Measurements from ENCODE around the gene GSK3B. TPM values are rescaled to one million over a fixed set of nuclear protein-coding genes. Genes with fewer than 3 reads are reported as not detected.

GSK3B gene
- total RNA-seq, 1 experiment from 2014 or later = 67.1 TPM

DNA sequence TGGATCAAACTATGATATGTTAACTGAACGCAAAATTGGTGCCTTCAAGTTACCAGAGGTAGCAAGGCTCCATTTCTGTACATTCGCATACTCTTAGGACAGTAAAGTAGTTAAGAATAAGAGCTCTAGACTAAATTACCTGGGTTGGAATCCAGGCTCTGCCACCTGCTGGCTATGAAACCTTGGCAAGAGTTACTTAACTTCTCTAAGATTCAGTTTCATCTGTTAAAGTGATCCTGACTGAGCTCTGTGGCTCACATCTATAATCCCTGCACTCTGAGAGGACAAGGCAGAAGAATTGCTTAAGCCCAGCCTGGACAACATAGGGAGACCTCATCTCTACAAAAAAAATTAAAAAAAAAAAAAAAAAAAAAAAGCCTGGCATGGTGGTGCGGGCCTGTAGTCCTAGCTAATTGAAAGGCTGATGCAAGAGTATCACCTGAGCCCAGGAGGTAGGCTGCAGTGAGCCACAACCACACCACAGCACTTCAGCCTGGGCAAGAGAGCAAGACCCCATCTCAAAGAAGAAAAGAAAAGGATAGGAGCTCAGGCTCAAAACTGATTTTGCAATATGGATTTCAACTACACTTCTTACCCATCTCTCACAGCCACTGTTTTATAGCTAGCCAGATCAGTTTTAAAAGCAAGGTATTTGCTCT is 21.3 kb downstream of the GSK3B start:
- Histone ChIP-seq H3K4me3 (ENCODE audit: low read length) (no peak overlapping the region), H3K36me3 (ENCODE audit: insufficient read depth, low read length) (peaks cover 24% of the 10 kb centered on the region; the same call in 1 of the 2 replicates), H3K9me3 (ENCODE audit: low read length) (no peaks in the 10 kb centered on the region), H3K79me2 (ENCODE audit: low read length) (peaks cover 98% of the 10 kb centered on the region), H2AFZ (ENCODE audit: low read length) (no peak overlapping the region), H3K4me2 (ENCODE audit: low read depth, low read length, poor library complexity, severe bottlenecking) (no peak overlapping the region), H3K27me3 (ENCODE audit: low read length) (no peaks in the 10 kb centered on the region), H3K9me2 (replicated peaks; ENCODE audit: insufficient read depth, low read length) (no peaks in the 10 kb centered on the region), H3K4me1 (ENCODE audit: low read length) (0 out of 2 replicates have a peak, but pooled peaks cover 3% of the 10 kb centered on the region), H3K9ac (ENCODE audit: low read length) (no peak overlapping the region), H4K20me1 (ENCODE audit: insufficient read depth, low read depth, low read length) (peaks cover 13% of the 10 kb centered on the region; the same call in 1 of the 2 replicates), H3K27ac (ENCODE audit: low read length) (no peak overlapping the region)
- DNase-seq = peak; percentile 58

DNA sequence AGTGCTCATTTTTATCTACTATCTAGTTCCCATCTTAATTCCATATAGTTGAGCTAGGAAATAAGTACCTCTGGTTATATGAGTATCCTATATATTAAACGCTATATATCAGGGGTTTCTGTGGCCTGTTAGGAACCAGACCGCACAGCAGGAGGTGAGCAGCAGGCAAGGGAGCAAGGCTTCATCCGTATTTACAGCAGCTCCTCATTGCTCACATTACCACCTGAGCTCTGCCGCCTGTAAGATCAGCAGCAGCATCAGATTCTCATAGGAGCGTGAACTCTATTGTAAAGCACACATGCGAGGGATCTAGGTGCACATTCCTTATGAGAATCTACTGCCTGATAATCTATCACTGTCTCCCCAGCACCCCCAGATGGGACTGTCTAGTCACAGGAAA is 23.0 kb downstream of the GSK3B start:
- H3K9ac ChIP-seq (ENCODE audit: low read length) = no peak overlapping the region
- H3K36me3 ChIP-seq (ENCODE audit: insufficient read depth, low read length) = peaks cover 24% of the 10 kb centered on the region
- 0 out of 2 replicates have a peak, but pooled peaks cover 3% of the 10 kb centered on the region for H3K4me1 ChIP-seq (ENCODE audit: low read length)
- no peaks in the 10 kb centered on the region for H3K9me2 ChIP-seq (replicated peaks; ENCODE audit: insufficient read depth, low read length)
- H3K79me2 ChIP-seq (ENCODE audit: low read length) = peaks cover 98% of the 10 kb centered on the region
- no peak overlapping the region for H3K27ac ChIP-seq (ENCODE audit: low read length)
- no peak overlapping the region for H3K4me2 ChIP-seq (ENCODE audit: low read depth, low read length, poor library complexity, severe bottlenecking)
- no peak overlapping the region for H3K4me3 ChIP-seq (ENCODE audit: low read length)
- H2AFZ ChIP-seq (ENCODE audit: low read length) = no peak overlapping the region
- H3K27me3 ChIP-seq (ENCODE audit: low read length) = no peaks in the 10 kb centered on the region
- peaks cover 10% of the 10 kb centered on the region; the same call in 1 of the 2 replicates for H4K20me1 ChIP-seq (ENCODE audit: insufficient read depth, low read depth, low read length)
- DNase-seq = no peak
- H3K9me3 ChIP-seq (ENCODE audit: low read length) = no peaks in the 10 kb centered on the region

DNA sequence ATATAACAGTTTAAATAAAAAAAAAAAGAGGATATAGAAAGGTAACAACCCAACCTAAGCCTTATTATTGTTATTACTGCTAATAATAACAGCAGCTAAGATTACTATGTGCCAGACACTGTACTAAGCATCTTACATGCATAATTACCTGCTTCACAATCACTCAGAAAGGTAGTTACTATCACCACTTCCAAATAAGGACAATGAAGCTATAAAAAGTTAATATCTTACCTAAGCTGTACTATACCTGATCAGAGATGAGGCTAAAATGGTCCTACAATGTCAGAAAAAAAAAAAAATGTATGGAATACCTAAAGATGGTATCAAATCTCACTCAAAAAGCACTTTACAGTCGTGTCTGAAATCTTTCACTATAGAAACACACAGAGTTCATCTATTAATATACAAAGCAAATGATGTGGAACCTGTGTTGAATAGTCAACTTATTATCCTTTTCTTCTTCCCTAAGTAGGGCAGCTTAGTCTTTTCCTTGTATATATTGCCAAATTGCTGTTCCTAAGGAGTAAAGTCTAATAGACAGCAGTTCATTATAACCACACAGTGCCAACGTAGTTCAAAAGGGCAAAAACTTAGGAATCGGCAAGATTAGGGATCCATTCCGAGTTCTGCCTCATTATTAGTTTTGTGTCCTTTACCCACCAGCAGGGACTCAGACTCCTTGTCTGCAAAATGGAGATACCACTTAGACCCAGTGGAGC is 23.8 kb downstream of the GSK3B start:
- no peaks in the 10 kb centered on the region for H3K9me3 ChIP-seq (ENCODE audit: low read length)
- H3K4me3 ChIP-seq (ENCODE audit: low read length) = no peak overlapping the region
- H4K20me1 ChIP-seq (ENCODE audit: insufficient read depth, low read depth, low read length) = 0 out of 2 replicates have a peak, but pooled peaks cover 4% of the 10 kb centered on the region
- H3K9me2 ChIP-seq (replicated peaks; ENCODE audit: insufficient read depth, low read length) = no peaks in the 10 kb centered on the region
- no peak overlapping the region for H2AFZ ChIP-seq (ENCODE audit: low read length)
- no peak overlapping the region for H3K4me2 ChIP-seq (ENCODE audit: low read depth, low read length, poor library complexity, severe bottlenecking)
- peaks cover 3% of the 10 kb centered on the region for H3K4me1 ChIP-seq (ENCODE audit: low read length)
- no peak for DNase-seq
- H3K27me3 ChIP-seq (ENCODE audit: low read length) = no peaks in the 10 kb centered on the region
- no peak overlapping the region for H3K27ac ChIP-seq (ENCODE audit: low read length)
- H3K9ac ChIP-seq (ENCODE audit: low read length) = no peak overlapping the region
- H3K36me3 ChIP-seq (ENCODE audit: insufficient read depth, low read length) = peaks cover 25% of the 10 kb centered on the region
- H3K79me2 ChIP-seq (ENCODE audit: low read length) = peaks cover 98% of the 10 kb centered on the region

GRCh38 chr3:120067083-120067482 is 27.2 kb downstream of the GSK3B start:
- H3K9me3 ChIP-seq (ENCODE audit: low read length) = no peaks in the 10 kb centered on the region
- no peak for DNase-seq
- H3K4me1 ChIP-seq (ENCODE audit: low read length) = peaks cover 7% of the 10 kb centered on the region
- no peak overlapping the region for H3K9ac ChIP-seq (ENCODE audit: low read length)
- H3K4me3 ChIP-seq (ENCODE audit: low read length) = no peak overlapping the region
- no peak overlapping the region for H3K27ac ChIP-seq (ENCODE audit: low read length)
- H4K20me1 ChIP-seq (ENCODE audit: insufficient read depth, low read depth, low read length) = 0 out of 2 replicates have a peak, but pooled peaks cover 4% of the 10 kb centered on the region
- no peaks in the 10 kb centered on the region for H3K9me2 ChIP-seq (replicated peaks; ENCODE audit: insufficient read depth, low read length)
- no peak overlapping the region for H2AFZ ChIP-seq (ENCODE audit: low read length)
- H3K4me2 ChIP-seq (ENCODE audit: low read depth, low read length, poor library complexity, severe bottlenecking) = no peak overlapping the region
- no peaks in the 10 kb centered on the region for H3K27me3 ChIP-seq (ENCODE audit: low read length)
- peaks cover 97% of the 10 kb centered on the region for H3K79me2 ChIP-seq (ENCODE audit: low read length)
- peaks cover 25% of the 10 kb centered on the region for H3K36me3 ChIP-seq (ENCODE audit: insufficient read depth, low read length)

- H3K27ac ChIP-seq (ENCODE audit: low read length) = no peak overlapping the region
- H3K4me1 ChIP-seq (ENCODE audit: low read length) = peaks cover 7% of the 10 kb centered on the region
- H3K36me3 ChIP-seq (ENCODE audit: insufficient read depth, low read length) = peaks cover 22% of the 10 kb centered on the region
- 0 out of 2 replicates have a peak, but pooled peaks cover 4% of the 10 kb centered on the region for H4K20me1 ChIP-seq (ENCODE audit: insufficient read depth, low read depth, low read length)
- no peaks in the 10 kb centered on the region for H3K27me3 ChIP-seq (ENCODE audit: low read length)
- no peak for DNase-seq
- H3K4me2 ChIP-seq (ENCODE audit: low read depth, low read length, poor library complexity, severe bottlenecking) = no peak overlapping the region
- H3K9ac ChIP-seq (ENCODE audit: low read length) = no peak overlapping the region
- no peaks in the 10 kb centered on the region for H3K9me2 ChIP-seq (replicated peaks; ENCODE audit: insufficient read depth, low read length)
- H3K9me3 ChIP-seq (ENCODE audit: low read length) = no peaks in the 10 kb centered on the region
- no peak overlapping the region for H3K4me3 ChIP-seq (ENCODE audit: low read length)
- H2AFZ ChIP-seq (ENCODE audit: low read length) = no peak overlapping the region
- peaks cover 97% of the 10 kb centered on the region for H3K79me2 ChIP-seq (ENCODE audit: low read length)
These were observed 27.6 kb downstream of the GSK3B start for GRCh38 chr3:120066634-120067033.

DNA sequence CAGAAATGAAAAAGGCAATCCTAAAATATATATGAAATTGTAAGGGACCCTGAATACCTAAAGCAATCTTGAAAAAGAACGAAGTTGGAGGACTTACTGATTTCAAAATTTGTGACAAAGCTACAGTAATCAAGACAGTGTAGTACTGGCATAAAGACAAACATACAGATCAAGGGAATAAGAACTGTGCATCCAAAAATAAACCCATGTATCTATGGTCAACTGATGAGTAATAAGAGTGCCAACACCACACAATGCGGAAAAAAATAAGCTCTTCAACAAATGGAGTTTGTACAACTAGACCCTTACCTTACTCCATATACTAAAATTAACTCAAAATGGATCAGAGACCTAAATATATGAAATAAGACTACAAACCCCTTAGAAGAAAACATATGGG is 29.6 kb downstream of the GSK3B start:
- Histone ChIP-seq H3K9me3 (ENCODE audit: low read length) (no peaks in the 10 kb centered on the region), H3K4me3 (ENCODE audit: low read length) (no peak overlapping the region), H3K4me2 (ENCODE audit: low read depth, low read length, poor library complexity, severe bottlenecking) (no peak overlapping the region), H3K79me2 (ENCODE audit: low read length) (peaks cover 97% of the 10 kb centered on the region), H3K9me2 (replicated peaks; ENCODE audit: insufficient read depth, low read length) (no peaks in the 10 kb centered on the region), H3K9ac (ENCODE audit: low read length) (no peak overlapping the region), H3K36me3 (ENCODE audit: insufficient read depth, low read length) (peaks cover 22% of the 10 kb centered on the region), H4K20me1 (ENCODE audit: insufficient read depth, low read depth, low read length) (no peaks in the 10 kb centered on the region), H2AFZ (ENCODE audit: low read length) (no peak overlapping the region), H3K27me3 (ENCODE audit: low read length) (no peaks in the 10 kb centered on the region), H3K27ac (ENCODE audit: low read length) (no peak overlapping the region), H3K4me1 (ENCODE audit: low read length) (peaks cover 16% of the 10 kb centered on the region)
- DNase-seq = no peak

DNA sequence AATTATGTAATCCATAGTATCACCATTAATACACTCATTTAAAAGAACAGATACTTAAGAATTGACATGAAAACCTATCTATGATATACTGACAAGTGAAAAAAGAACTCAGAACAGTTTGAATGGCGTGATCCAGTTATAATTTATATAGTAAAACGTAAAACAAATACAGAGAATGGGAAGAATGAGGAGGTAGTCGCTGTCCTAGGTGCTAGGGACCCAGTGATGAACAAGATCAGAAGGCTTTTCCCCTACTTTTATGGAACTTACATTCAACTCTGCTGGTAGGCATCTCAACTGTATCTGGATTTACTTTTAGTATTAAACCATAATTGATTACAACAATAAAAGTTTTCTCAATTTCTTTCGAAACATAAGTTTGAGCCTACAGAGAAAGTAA is 31.8 kb downstream of the GSK3B start:
- H3K36me3 ChIP-seq (ENCODE audit: insufficient read depth, low read length) = peaks cover 23% of the 10 kb centered on the region
- H3K79me2 ChIP-seq (ENCODE audit: low read length) = peaks cover 99% of the 10 kb centered on the region
- H3K9me3 ChIP-seq (ENCODE audit: low read length) = no peaks in the 10 kb centered on the region
- H3K4me1 ChIP-seq (ENCODE audit: low read length) = peaks cover 26% of the 10 kb centered on the region
- H3K9ac ChIP-seq (ENCODE audit: low read length) = no peak overlapping the region
- H3K27me3 ChIP-seq (ENCODE audit: low read length) = no peaks in the 10 kb centered on the region
- no peak overlapping the region for H2AFZ ChIP-seq (ENCODE audit: low read length)
- H3K4me2 ChIP-seq (ENCODE audit: low read depth, low read length, poor library complexity, severe bottlenecking) = no peak overlapping the region
- no peak for DNase-seq
- H4K20me1 ChIP-seq (ENCODE audit: insufficient read depth, low read depth, low read length) = no peaks in the 10 kb centered on the region
- no peak overlapping the region for H3K4me3 ChIP-seq (ENCODE audit: low read length)
- H3K9me2 ChIP-seq (replicated peaks; ENCODE audit: insufficient read depth, low read length) = no peaks in the 10 kb centered on the region
- H3K27ac ChIP-seq (ENCODE audit: low read length) = no peak overlapping the region

- Histone ChIP-seq H3K4me2 (ENCODE audit: low read depth, low read length, poor library complexity, severe bottlenecking) (no peak overlapping the region), H3K27ac (ENCODE audit: low read length) (no peak overlapping the region), H3K4me3 (ENCODE audit: low read length) (no peak overlapping the region), H4K20me1 (ENCODE audit: insufficient read depth, low read depth, low read length) (no peaks in the 10 kb centered on the region), H2AFZ (ENCODE audit: low read length) (no peak overlapping the region), H3K9me3 (ENCODE audit: low read length) (no peaks in the 10 kb centered on the region), H3K79me2 (ENCODE audit: low read length) (peaks cover 99% of the 10 kb centered on the region), H3K9ac (ENCODE audit: low read length) (no peak overlapping the region), H3K27me3 (ENCODE audit: low read length) (no peaks in the 10 kb centered on the region), H3K4me1 (ENCODE audit: low read length) (peaks cover 22% of the 10 kb centered on the region), H3K36me3 (ENCODE audit: insufficient read depth, low read length) (peaks cover 31% of the 10 kb centered on the region; the same call in 1 of the 2 replicates), H3K9me2 (replicated peaks; ENCODE audit: insufficient read depth, low read length) (no peaks in the 10 kb centered on the region)
- DNase-seq = no peak
These were observed 35.0 kb downstream of the GSK3B start for GRCh38 chr3:120059081-120059864.

Measured in Karpas-422 (cell line).